ENCODE results near the gene TOPAZ1. TPM values are rescaled to one million over a fixed set of nuclear protein-coding genes. Genes with fewer than 3 reads are reported as not detected.

The TOPAZ1 gene
- total RNA-seq, 4 donors from 2014 or later: not detected

- TF ChIP-seq CTCF (IDR thresholded peaks at IDR 0.05; ENCODE audit: low read depth): no peak
Observed at GRCh38 chr3:44326019-44326418, 84.3 kb downstream of the TOPAZ1 start.

DNA sequence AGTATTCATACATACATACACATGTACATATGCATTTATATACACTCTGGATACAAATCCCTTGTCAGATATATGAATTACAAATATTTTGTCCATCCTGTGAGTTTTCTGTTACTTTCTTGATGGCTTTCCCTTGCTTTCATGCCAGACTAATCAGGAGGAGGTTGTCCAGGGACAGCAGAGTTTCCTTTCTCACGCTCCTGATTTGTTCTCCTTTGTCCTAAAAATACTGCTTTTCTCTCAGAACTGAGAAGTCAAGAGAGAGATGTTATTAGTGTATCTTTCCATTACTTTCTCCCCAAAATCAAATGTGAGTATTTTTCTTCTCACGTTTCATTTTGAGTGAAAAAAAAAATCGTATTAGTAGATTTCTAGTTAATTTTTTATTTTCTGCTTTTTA lies 84.8 kb downstream of the TOPAZ1 start:
- TF ChIP-seq CTCF (IDR thresholded peaks at IDR 0.05; ENCODE audit: low read depth): no peak

- TF ChIP-seq CTCF (IDR thresholded peaks at IDR 0.05; ENCODE audit: low read depth): no peak
Observed at GRCh38 chr3:44329946-44330345, 88.3 kb downstream of the TOPAZ1 start.

- no peak for TF ChIP-seq CTCF (IDR thresholded peaks at IDR 0.05; ENCODE audit: low read depth)
Observed at GRCh38 chr3:44330444-44330843, 88.8 kb downstream of the TOPAZ1 start.

- TF ChIP-seq CTCF (IDR thresholded peaks at IDR 0.05; ENCODE audit: low read depth): no peak
Observed at GRCh38 chr3:44334326-44334725, 92.6 kb downstream of the TOPAZ1 start.

- TF ChIP-seq CTCF (IDR thresholded peaks at IDR 0.05; ENCODE audit: low read depth): no peak
Observed at GRCh38 chr3:44337248-44337785, 95.6 kb downstream of the TOPAZ1 start.

DNA sequence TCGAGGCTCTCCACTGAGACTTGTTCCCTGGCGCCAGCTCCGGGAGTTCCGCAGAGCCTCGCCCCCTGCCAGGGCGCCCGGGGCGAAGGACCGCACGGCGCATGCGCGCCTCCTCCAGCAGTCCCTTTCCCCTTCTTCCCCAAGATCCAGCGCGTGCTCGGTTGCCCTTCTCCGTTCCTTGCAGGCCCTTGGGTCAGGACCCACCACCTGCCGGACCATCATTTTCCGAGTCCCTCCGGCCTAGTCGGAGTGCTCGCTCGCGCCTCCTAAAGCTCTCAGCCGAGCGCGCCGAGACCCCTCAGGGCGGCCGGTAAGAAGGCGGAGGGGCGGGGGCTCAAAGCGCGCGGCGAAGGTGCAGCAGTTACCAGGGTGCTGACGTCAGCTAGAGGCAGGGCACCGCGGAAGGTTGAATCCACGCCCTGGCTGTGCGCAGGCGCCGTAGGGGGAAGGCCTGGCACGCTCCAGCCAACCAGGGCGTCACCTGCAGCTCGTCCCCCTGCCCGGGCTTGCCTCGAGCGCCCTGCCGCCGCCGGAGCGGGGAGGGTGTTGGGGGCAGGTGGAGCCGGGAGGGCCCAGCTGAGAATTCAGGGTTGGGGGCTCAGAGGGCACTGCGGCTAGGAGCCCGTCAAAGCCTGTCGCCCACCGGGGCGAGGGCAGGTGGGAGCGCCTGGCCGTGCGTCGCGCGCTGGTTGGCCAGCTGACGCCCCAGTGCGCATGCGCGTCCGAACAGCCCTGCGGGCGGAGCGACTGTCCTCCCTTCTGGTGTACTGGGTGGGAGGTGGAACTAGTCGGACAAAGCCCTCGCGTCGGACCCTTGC lies 96.5 kb downstream of the TOPAZ1 start, which contains the start of gene TCAIM:
Gene TCAIM (plus strand): TSS at position 757 of the 818 bp plus-strand sequence. CDS start 16,017 bp downstream, outside the sequence.
- no peak for TF ChIP-seq CTCF (IDR thresholded peaks at IDR 0.05; ENCODE audit: low read depth)

All from subcutaneous adipose tissue (tissue), 4 donors.